Choroid plexus epithelial cell (primary cell): Measurements from ENCODE around the gene TFE3.
A peak's percentile ranks its signal among the peaks of the same experiment; 100 is the strongest.

Source experiments
- DNase-seq: peaks from one replicate; pipeline ENCODE4 v3.0.0-alpha.2; 2010; ENCODE audit warnings: low read depth
- H3K4me3 ChIP-seq: 2 replicates; pipeline ENCODE4 v1.5.1; 2011; ENCODE audit warnings: low read depth, mild to moderate bottlenecking, control low read depth, low read length, moderate library complexity
- TF ChIP-seq, protein P1 (sequence below): conservative IDR thresholded peaks from 2 replicates; pipeline ENCODE4 v1.5.1; 2011; ENCODE audit warnings: low read depth, mild to moderate bottlenecking, control low read depth, inconsistent platforms, low read length, moderate library complexity

TFE3 gene

DNA sequence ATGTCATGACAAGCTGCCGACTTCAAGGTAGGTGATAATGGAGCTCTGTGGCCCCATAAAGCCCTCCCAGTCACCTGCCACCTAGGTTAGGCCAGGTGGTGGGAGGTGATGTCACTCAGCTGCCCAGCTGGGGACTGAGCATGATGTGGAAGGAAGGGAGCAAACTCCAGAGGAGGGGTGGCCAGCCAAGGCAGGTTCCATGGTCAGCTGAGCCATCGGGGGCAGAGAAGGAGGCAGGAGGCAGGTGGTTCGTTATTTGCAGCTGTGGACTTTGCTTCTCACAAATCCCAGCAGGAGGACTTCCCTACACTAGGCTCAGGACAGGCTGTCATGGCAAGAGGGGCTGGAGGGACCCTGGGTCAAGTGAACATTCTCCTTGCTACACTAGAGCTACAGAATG is 17.8 kb upstream of the TFE3 start:
- TF ChIP-seq, protein P1, sequence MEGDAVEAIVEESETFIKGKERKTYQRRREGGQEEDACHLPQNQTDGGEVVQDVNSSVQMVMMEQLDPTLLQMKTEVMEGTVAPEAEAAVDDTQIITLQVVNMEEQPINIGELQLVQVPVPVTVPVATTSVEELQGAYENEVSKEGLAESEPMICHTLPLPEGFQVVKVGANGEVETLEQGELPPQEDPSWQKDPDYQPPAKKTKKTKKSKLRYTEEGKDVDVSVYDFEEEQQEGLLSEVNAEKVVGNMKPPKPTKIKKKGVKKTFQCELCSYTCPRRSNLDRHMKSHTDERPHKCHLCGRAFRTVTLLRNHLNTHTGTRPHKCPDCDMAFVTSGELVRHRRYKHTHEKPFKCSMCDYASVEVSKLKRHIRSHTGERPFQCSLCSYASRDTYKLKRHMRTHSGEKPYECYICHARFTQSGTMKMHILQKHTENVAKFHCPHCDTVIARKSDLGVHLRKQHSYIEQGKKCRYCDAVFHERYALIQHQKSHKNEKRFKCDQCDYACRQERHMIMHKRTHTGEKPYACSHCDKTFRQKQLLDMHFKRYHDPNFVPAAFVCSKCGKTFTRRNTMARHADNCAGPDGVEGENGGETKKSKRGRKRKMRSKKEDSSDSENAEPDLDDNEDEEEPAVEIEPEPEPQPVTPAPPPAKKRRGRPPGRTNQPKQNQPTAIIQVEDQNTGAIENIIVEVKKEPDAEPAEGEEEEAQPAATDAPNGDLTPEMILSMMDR: no peak
- H3K4me3 ChIP-seq: no peak overlapping the region
- no peak for DNase-seq

DNA sequence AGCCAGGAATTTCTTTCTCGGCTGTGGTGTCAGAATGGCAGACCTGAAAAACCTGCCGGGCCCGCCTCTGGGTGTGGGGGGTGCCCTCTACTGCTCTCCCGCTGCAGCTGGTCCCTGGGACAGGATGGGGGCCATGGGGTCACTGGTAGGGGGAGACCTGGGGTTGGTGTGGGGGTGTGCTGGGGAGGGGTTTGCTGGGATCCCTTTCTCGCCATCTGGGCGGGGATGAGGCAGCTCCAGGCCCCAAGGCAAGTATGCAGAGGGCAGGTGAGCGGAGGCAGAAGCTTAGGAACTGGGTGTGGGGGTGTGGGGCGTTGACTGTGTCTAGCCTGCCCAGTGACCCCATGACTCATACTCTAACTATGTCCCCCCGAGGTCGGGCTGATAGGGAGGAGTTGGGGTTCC is 16.5 kb upstream of the TFE3 start:
- no peak overlapping the region for H3K4me3 ChIP-seq
- TF ChIP-seq, protein P1: no peak
- no peak for DNase-seq

DNA sequence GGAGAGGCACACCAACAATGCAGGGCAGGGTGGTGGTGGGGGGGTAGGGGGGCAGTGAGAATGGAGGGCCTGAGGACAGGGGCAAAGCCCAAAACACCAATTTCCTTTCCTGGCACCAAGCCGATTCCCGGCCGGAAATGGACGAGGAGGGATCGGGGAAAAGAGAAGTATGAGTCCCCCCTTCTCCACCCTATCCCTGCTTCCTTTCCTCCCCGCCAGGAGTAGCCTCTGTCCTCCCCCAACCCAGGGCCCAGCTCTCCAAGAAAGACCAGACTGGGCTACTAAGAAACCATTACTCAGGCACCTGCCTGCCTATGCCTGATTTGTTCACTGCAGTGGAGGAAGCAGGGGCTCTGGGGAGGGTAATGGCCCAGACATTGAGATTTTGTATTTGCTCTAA is 16.0 kb upstream of the TFE3 start:
- TF ChIP-seq, protein P1: no peak
- no peak for DNase-seq
- H3K4me3 ChIP-seq: no peak overlapping the region

DNA sequence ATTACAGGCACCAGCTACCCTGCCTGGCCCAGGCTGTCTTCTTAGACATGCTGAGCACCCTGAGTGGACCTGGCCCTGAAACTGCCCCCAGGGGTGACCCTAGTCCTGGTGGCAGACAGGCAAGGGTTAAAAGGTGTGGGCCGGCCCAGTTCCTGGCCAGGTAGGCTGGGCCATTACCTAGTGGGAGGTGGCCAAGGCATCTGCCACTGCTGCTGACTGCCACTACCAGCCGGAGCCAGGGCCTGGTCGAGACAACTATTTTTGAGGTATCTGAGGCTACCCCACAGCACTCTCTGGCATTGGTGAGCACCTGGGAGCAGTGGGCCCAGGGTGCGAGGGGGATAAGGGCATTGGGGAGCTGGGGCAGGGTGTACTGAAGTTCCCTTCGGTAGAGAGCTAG is 15.6 kb upstream of the TFE3 start, which contains the start of gene CCDC120:
Gene CCDC120, plus strand, starts transcription at position 206 of the 400 bp plus-strand sequence. CDS start 3,043 bp downstream, outside the sequence.
- no peak within 1 kb of the TSS for H3K4me3 ChIP-seq
- TF ChIP-seq, protein P1: no peak
- no peak for DNase-seq

DNA sequence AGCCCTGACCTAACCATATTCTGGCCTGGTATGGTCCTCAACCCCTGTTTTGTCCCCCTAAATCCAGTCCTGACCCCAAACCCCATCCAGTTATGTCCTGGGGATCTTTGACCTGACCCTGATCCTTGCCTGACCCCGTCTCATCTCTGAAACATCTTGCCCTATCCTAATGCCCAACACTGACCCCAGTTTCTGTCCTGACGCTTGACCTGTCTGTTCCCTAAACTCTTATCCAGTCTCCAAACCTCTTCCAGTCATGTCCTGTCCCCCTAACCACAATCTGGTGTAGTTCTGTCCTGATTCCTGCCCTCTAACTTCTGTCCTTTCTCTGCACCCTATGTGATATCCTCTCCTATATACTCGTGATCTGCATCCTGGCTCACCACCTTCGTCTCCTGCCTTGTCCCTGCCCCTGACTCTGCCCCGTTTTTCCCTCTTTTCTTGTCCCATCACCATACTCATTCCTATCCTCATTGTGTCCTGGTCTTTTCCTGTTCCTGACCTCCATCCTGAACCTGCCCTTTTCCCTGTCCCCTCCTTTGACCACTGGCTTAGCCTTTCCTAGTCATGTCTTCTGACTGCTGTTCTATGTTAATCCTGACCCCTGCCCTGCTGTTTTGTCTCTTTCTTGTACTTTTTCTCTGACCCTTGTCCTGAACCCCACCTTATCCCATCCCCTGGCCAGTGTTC is 11.1 kb upstream of the TFE3 start:
- peak overlapping the region; percentile 65 for H3K4me3 ChIP-seq
- no peak for DNase-seq
- TF ChIP-seq, protein P1: no peak

DNA sequence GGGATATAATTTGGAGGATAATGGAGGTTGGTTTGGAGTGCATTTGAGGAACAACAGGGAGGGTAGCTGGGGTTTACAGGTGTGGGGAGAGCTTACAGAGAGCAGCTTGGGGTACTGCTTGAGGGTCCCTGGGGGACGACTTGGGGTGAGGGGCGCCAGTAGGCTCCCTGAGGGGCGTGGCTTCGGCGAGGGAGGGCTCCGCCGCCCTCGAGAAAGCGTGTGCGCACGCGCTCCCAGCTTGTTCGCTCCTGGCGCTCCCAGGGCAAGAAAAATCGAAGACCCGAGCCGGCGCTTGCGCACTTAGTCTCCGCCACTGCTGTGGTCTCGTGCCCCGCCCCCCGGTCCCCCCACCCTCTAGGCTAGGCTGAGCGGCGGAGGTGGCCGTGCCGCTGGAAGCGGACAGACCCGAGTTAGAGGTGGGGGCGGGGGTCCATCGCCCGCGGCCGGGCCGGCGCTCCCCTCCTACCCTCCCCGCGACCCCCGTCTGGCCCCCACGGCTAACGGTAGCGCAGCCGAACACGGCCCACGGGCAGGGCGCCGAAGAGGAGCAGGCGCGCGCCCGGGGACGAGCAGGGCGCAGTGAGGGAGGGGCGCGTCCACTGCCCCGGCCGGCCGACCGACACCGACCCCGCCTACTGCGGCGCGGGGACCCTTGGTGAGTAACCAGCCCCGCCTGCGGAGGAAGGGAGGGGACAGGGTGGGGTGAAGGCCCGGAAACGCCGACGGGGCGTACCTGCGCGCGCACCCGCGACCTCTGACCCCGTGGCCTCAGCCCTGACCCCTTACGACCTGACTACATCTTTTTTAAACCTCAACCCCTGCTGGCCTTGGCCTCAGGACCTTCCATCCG is 10.3 kb upstream of the TFE3 start:
- TF ChIP-seq, protein P1: no peak
- peak overlapping the region; percentile 65 for H3K4me3 ChIP-seq
- DNase-seq: peak; percentile 55

DNA sequence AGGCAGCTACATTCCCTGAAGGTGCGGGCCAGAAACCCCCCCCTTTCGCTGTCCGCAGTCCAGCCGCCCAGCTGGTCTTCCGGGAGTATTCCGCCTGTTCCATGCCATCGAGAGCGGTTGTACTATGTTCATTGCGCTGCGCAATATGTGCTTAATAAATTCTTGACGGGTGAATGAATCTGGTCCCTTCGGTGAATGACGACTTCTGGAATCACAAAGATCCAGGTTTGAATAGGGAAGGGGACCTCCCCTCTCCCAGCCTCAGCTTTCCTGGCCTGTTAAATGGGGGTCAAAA is 777 bp upstream of the TFE3 start:
- DNase-seq: no peak
- H3K4me3 ChIP-seq: no peak overlapping the region
- TF ChIP-seq, protein P1: no peak
